ENCODE data around the gene CEP85L.

CEP85L gene

DNA sequence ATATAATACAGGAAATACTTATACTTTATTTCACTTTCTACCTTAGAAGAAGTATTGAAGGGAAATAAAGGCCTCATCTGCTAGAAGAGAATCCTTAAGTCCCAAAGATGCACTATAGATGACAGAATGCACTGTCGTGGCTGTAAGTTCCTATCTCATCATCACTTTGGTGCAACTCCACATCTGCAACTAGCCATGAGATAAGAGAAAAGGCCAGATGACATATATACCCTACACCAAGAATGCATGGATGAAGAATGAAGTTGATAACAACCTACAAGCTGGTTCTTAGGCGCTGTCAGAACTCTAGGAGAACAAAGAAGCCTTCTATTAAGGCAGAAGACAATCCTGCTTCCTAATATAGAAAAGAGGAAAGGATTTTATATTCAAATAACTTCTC is 114.9 kb downstream of the CEP85L start:
- no peak for DNase-seq (ENCODE audit: low read depth)

DNA sequence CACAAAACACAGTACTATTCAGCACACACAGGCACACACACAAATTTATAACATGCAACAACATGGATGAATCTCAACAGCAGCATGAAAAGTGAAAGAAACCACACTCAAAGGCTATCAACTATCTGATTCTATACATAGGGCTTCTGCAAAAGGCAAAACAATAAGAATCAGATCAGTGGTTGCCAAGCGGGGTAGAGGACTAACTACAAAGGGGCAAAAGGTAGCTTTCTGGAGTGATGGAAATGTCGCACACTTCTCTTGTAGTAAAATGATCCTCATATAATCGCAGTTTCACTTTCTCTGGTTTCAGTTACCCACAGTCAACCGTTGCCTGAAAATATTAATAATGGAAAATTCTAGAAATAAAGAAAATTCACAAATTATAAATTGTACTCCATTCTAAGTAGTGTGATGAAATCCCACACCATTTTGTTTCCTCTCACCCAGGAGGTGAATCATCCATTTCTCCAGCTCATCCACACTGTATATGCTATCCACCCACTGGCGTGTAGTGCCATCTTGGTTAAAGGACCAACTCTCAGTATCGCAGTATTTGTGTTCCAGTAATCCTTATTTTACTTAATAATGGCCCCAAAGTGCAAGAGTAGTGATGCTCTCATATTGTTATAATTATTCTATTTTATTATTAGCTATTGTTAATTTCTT is 116.1 kb downstream of the CEP85L start:
- no peak for DNase-seq (ENCODE audit: low read depth)

DNA sequence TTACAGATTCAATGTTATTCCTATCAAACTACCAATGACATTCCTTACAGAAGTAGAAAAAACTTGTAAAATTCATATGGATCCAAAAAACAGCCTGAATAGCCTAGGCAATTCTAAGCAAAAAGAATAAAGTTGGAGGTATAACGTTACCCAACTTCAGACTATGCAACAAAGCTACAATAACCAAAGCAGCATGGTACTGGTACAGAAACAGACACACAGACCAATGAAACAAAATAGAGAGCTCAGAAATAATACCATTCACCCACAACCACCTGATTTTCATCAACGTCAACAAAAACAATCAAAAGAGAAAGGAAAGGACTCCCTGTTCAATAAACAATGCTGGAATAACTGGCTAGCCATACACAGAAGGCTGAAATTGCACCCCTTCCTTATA is 120.4 kb downstream of the CEP85L start:
- no peak for DNase-seq (ENCODE audit: low read depth)

DNA sequence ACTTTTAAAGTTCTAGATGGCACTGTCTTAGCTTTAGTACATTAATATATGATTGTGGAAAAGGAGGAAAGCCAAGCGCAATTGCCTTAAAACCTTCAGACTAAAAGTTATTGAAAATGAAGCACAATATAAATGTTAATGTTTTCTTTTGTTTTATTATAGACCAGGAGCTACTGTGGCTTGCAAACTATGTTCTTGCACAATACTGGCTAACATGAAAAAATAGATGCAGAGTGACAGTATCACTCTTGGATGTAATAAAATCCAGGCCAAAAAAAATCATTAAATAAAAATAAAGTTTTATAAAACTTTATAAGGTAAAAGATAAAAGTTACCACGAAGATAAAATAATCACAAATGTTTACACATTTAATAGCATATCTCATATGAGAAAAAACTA is 121.6 kb downstream of the CEP85L start:
- no peak for DNase-seq (ENCODE audit: low read depth)

DNA sequence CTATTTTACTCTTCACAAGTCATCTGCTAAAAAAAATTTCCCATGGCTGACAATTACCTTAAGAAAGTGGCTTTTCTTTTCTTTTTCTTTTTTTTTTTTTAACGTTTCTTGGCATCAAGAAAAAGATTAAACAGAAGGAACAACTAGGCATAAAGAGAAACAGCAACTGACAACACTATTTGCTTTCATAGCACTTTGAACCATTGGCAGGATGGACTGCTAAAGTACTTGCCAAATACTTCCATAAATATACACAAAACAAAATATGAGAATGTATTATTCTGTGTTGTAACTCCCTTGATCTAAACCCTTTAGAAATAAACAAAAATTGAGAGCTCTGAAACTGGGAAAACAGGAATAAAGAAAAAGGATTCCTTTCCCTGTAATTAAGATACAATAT is 123.3 kb downstream of the CEP85L start:
- DNase-seq (ENCODE audit: low read depth): no peak

DNA sequence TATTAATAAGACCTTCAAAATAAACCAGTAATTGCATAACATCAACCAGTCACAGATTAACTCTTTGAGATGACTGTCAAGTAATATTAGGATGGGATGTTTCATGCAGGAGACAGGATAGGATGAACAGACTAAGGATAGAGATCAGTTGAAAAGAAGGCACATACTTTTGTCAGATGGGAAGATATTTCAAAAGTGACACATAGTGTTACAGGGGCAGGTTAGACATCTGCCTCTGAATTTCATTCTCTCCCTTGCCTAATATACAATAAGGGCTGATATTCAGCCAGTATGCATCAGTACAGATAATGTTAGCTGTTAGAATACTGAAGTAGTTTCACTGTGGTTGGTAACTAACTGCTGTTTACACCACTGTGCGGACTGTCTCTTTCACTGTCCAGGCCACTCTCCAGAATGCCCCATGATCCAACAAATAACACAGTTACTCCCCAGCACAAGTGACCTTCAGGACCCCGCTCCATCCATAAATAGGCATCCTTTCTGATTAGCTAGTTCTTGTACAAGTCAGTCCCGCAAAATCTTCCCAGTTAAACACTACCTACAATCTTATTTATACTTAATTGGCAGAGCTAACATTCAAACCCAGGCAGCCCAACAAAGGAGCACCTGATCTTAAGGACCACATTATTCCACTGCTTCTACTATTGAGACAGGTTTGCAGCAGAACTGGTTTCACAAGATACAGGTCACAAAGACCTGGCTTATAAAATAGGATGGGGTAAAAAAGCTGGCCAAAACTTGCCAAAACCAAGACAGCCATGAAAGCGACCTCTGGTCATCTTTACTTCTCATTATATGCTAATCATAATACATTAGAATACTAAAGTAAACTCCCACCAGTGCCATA is 125.2 kb downstream of the CEP85L start:
- no peak for DNase-seq (ENCODE audit: low read depth)

DNA sequence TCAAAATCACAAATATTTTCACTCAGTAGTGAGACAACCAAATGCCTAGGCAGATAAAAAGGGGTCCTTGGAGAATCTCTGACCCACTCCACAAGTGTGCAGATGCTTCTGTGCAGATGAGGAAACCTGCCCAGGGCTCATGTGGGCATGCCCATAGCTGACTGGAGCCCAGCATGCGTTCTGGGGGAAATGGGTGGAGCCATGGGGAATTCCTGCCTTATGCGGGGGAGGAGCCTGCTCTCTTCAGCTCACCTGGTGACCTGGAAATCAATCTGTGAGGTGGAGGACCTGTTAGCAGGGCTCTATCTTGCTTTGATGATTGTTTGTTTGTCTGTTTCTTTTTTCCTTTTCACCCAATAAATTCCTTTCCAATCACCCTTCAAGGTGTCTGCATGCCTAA is 126.7 kb downstream of the CEP85L start:
- no peak for DNase-seq (ENCODE audit: low read depth)

DNA sequence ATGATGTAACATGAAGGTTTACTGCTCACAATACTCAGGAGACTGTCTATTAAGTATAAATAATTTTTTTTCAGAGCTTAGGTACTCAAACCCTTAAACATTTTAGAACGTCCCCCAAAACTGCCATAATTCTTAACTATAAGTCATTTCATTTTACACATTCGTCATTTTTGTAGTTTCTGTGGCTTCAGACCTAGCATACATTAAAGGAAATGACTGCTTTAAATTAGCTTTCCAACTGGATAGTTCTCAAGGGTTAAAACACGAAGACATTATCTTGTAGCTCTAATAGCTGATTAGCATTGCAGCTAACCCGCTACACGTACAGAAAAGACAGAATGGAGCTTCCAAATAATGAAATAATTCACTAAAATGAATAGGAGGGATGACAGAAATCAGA is 128.2 kb downstream of the CEP85L start:
- DNase-seq (ENCODE audit: low read depth): no peak

DNA sequence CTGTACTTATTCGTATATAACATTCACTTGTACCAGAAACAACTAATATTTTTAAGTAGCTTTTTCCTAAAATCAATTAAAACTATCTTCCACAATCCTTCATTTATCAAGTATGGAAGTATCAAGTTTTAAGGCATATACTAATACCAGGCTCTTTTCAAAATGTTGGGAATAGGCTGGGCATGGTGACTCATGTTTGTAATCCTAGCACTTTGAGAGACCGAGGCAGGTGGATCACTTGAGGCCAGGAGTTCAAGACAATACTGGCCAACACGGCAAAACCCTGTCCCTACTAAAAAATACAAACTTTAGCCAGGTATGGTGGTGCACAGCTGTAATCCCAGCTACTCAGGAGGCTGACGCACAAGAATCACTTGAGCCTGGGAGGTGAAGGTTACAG is 129.0 kb downstream of the CEP85L start:
- no peak for DNase-seq (ENCODE audit: low read depth)

DNA sequence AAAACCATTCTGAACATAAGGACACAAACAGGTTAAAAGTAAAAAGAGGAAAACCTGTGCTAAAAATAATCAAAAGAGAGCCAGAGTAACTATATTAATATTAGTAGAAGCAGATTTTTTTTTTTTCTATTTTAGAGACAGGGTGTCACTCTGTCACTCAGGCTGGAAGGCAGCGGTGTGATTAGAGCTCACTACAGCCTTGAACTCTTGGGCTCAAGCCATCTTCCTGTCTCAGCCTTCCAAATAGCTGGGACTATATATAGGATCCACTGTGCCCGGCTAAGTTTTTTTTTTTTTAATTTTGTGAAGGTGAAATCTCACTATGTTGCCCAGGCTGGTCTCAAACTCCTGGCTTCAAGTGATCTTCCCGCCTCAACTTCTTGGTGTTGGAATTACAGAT is 136.7 kb downstream of the CEP85L start:
- no peak for DNase-seq (ENCODE audit: low read depth)

DNA sequence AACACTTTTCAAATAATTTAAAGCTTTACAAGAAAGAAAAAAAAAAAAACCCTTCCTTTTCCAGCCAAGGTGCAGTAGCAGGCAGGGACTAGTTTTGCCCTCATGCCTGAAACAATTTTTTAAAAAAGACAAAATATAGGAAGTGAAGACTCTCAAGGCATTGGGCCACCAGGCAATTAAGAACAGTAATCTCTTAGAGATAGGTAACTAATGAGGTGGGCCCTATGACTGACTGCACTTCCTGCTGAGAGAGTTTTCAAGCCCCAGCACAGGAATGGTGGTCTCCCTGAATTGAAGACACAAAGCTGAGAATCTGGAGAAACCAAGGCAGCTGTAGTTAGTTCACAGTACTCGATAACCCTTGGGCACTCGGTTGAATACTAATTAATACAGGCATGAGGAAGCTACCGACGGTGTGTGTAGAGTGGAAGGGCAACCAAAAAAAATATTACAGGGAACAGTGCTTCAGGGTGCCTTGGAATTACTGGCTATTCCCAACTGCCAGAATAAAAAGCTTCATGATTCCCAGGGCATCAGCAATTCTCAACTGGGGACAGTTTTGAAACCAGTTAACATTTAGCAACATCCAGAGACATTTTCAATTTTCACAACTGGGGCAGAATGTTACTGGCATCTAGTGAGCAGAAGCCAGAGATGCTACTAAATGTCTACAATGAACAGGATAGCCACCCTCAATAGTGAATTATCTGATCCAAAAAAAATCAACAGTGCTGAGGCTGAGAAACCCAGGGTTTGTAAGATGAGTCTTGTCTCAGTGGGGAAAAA is 139.3 kb downstream of the CEP85L start:
- no peak for DNase-seq (ENCODE audit: low read depth)

DNA sequence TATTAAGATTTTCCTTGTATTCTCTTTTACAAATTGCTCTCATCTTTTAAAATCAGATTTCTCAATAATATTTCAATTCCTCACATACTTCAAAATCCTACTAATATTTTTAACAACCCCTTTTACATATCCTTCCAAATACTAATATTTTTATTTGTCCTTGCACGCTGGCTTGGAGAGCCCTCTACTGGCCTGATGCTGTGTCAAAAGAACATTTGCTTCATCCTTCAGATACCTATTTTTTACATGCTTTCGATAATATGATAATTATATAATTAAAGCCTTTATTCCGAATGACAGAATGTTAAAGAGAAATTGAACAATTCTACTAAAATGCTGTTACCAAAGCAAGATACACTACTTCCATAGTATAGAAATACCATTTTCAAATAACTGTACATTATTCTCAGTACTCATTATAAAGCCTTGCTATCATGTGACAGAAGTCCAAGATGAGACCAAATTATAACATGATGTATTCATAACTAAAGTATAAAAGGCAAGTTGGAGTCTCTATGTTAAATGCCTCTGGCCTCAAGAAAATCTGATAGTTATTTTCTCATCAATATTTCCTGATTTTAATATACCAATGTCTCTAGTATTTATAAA is 142.3 kb downstream of the CEP85L start:
- no peak for DNase-seq (ENCODE audit: low read depth)

DNA sequence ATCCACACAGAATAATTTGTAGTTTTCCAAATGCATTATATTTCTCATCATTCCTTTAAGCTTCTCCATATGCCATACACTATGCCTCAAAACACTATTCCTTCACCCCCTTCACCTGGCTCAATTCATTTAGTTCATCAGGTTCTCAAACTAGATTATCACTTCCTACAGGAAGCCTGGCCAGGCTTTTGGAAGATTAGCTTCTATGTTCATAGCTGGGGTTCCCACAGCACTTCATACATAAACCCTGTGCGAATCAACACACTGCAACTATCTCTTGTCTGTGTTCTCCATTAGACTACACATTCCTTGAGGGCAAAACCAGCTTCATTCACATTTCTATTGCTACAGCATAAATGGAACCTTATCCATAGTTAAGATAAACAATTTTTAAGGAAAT is 143.8 kb downstream of the CEP85L start:
- no peak for DNase-seq (ENCODE audit: low read depth)

DNA sequence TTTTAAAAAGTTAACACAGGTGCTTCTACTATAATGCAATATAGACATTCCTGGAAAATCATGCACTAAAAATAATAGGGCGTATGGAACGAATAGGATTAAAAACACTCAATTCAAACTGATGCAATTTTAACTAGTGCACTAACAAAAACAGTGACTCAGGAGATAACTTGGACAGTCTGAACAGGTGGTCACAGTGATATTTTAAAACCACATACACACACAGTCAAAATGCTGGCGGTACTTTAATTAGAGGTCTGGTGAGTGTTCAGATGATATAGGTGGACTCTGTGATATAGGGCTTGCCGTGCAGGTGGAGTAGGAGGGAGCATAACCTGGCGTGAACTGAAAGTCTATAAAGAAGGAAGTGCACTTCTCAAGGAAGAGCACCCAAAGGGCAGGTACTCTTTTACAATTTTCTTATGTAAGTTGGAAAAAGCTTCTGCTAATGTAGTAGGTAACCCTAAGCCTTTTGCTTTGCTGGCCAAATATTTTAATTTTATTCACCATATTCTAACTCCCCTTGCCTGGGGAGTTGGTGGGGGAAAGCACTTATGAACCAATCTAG is 145.2 kb downstream of the CEP85L start:
- no peak for DNase-seq (ENCODE audit: low read depth)

DNA sequence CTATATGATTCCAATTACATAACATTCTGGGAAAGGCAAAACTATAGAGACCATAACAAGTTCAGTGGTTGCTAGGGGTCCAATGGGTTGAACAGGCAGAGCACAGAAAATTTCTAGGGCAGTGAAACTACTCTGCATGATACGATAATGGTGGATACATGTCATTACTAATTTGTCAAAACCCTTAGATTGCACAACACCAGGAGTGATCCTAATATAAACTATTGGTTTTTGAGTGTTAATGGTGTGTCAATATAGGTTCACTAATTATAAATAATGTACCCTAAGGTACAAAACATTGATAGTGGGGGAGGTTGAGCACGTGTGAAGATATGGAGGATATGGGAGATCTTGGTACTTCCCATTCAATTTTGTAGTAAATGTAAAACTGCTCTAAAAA is 145.7 kb downstream of the CEP85L start:
- no peak for DNase-seq (ENCODE audit: low read depth)

DNA sequence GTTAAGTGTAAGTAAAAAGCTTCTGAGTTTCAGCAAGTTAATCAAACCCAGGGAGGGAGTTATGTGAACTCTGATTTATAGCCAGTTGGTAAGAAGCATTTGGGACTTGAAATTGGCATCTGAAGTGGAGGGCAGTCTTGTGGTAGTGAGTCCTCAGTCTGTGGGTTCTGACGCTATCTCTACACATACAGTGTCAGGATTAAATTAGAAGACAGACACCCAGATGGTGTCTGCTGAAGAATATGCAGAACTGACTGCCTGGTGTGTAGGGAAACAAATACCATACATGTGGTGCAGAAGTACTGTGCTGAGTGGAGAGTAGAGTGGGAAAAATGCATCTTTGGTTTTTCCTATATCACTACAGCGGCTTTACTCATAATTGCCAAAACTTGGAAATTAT is 146.8 kb downstream of the CEP85L start:
- no peak for DNase-seq (ENCODE audit: low read depth)

DNA sequence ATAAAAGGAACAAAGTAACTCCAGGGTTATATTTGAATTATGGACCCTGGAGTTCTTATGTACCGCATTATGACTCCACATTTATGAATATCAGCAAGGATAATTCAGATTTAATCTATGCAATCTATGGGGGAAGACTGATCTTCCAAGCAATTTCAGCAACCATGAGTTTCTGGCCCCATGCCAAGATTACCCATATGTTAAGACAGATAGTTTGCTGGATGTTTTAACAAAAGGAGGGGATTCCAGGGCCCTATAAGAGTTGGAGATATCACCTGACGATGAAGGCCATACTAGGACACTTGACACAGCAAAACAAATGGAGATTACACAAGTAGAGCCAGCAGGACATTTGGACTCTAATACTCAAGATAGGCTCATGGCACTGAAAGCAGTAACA is 149.2 kb downstream of the CEP85L start:
- DNase-seq (ENCODE audit: low read depth): no peak

DNA sequence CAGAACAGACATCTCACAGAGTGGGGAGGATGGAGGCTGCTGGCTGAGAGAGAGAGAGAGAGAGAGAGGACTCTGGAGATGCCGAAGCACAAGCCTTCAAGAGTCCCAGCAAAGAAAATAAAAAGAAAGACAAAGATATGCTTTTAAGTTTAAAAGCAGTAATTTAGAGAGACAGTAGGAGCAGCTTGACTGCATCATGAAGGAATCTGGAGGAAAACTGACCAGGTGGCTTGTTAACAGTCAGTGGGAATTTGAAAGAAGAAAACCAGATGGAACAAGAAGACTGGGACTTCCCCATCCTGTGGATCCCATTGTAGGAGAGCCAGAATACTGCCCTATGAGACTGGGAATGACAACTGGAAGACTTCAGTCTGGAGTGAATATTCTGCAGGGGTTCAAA is 149.6 kb downstream of the CEP85L start:
- DNase-seq (ENCODE audit: low read depth): no peak

DNA sequence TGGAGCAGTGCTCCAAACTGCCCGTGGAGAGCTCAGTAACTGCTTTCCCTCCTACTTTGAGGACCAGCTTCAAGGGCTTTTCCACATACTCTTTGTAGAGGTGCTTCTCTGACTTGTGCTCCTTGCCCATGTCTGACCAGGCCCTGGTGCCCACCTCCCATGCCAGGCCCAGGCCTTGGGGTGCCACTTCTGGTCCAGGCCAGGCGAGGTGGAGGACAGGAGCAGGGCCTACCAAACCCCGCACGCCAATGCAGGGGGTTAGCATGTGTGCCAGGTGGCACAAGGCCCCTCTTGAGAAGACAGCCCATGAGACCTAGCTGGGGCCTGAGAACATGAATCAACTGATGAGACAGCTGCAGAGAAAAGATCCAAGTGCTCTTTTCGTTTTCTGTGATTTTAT is 150.3 kb downstream of the CEP85L start:
- no peak for DNase-seq (ENCODE audit: low read depth)

DNA sequence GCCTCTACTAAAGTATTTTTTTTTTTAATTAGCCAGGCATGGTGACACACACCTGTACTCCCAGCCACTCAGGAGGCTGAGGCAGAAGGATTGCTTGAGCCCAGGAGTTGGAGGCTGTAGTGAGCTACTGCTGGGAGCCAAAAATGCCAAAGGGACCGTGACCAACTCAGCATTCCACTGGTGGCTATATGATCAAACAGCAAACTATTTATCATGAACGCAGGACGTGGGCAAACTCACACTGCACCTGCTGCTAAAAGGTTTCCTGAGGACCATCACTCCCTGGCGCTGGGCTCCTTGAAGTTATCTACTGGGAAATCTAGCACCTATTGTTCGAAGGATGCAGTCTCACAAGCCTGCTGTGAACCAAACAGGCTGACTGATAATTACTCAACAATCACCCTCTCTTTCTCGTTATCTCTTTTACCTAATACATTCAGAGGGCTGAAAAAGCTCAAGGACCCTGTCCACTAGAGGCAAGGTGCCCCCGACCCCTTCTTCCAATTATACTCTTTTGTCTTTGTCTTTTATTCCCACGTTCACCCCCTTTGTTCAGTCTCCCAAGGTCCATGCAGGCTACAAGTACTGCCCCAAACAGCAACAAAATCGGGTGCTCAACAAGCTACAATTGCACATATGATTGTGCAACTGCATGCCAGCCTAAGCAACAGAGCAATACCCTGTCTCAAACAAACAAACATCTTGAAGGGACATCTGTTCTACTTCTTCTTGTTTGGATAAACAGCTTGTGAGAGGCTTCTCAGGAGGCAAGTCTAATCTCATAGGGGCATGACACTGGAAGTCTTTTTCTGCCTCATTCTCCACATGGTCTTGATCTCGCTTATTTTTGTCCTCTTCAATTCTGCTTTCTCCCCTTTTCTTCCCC is 151.0 kb downstream of the CEP85L start:
- DNase-seq (ENCODE audit: low read depth): no peak
